Heart right ventricle (tissue), 16 donors: ENCODE data around the gene AKT3. TPM values are rescaled to one million over a fixed set of nuclear protein-coding genes. Genes with fewer than 3 reads are reported as not detected.

Source experiments
- ATAC-seq, 8 donors: fragments of 200-7000 bp; cut with Tn5 transposase; one replicate each; pipeline ENCODE4 v1.9.1; 2020; ENCODE audit warnings: mild to moderate bottlenecking in 8 of 8, moderate library complexity in 8 of 8, moderate number of reproducible peaks in 1 of 8
- DNase-seq, 2 donors: peaks; one replicate each; pipeline ENCODE4 v3.0.0-alpha.2; 2020
- H3K27ac ChIP-seq, 10 donors: fragments of 200-600 bp; sonication (generic) in 2 of 10; one replicate each; pipeline versions ENCODE4 v1.5.0 to v1.8.0; 2020 to 2022; ENCODE audit warnings: mild to moderate bottlenecking in 3 of 10
- H3K27me3 ChIP-seq, 7 donors: fragments of 200-600 bp; one replicate each; pipeline ENCODE4 v1.8.0; 2021 to 2022; ENCODE audit warnings: mild to moderate bottlenecking in 2 of 7
- H3K36me3 ChIP-seq, 9 donors: fragments of 200-600 bp; sonication (generic) in 1 of 9; one replicate each; pipeline versions ENCODE4 v1.5.0 to v1.8.0; 2020 to 2022; ENCODE audit warnings: mild to moderate bottlenecking in 2 of 9
- H3K4me1 ChIP-seq, 9 donors: fragments of 200-600 bp; sonication (generic) in 1 of 9; one replicate each; pipeline versions ENCODE4 v1.5.0 to v1.8.0; 2020 to 2022; ENCODE audit warnings: mild to moderate bottlenecking in 4 of 9
- H3K4me3 ChIP-seq, 10 donors: fragments of 200-600 bp; sonication (generic) in 2 of 10; one replicate each; pipeline versions ENCODE4 v1.5.0 to v1.8.0; 2020 to 2022; ENCODE audit warnings: mild to moderate bottlenecking in 7 of 10, moderate library complexity in 2 of 10
- H3K9me3 ChIP-seq, 11 donors: fragments of 200-600 bp in 10 of 11; sonication (generic) in 2 of 11; one replicate each; pipeline versions ENCODE4 v1.5.0 to v1.8.0; 2013 to 2022; ENCODE audit warnings: mild to moderate bottlenecking in 2 of 11, control low read depth in 1 of 11, moderate library complexity in 1 of 11
- WGBS, 2 donors: extraction: QIAGEN DNeasy Blood & Tissue Kit; methylation state at CpG; one replicate each; pipeline ENCODE4 v1.1.7; 2013; ENCODE audit warnings: inconsistent platforms in 1 of 2; 5-methylcytosine and 5-hydroxymethylcytosine counted together
- intact Hi-C, 10 donors: fragments of 100-400 bp; cut with DNase I; formaldehyde crosslinking; loops; one replicate each; pipeline versions ENCODE4 v1.11.1 to v1.14.2; 2022
- polyA plus RNA-seq, 2 donors: library from polyadenylated mRNA; stranded (reverse); fragments of 200-250 nt; gene quantifications; one replicate each; pipeline ENCODE4 v1.2.3, GENCODE V29; 2013
- total RNA-seq, 10 donors: library from RNA; stranded (reverse); fragmentation: NEBNext Ultra II Directional in 3 of 10; extraction: Animal tissue kit (Norgen Biotek cat#: 25700) in 3 of 10; gene quantifications; one replicate each; pipeline versions ENCODE4 v1.2.1 to v1.2.4, GENCODE V29; 2021 to 2023
- TF ChIP-seq, protein P1 (sequence below), 9 donors: fragments of 200-600 bp; sonication (generic) in 2 of 9; IDR thresholded peaks; one replicate each; pipeline versions ENCODE4 v1.5.0 to v1.8.0; 2021 to 2022; ENCODE audit warnings: antibody characterized with exemption in 9 of 9, mild to moderate bottlenecking in 5 of 9, moderate library complexity in 1 of 9
- donor health status: Arrhythmogenic right ventricular cardiomyopathy.
- donor health status: ischemic (EF 13 %, LVEDD 7.1; RV severe dilation, severe dysfunction).
- donor health status: healthy with polysubstance abuse.
- donor health status: DM: no; HTN: yes; CAD: no.
- donor health status: DM: no; HTN: no; CAD: no.
- donor health status: ischemic (EF 25% LVEDD 6.9; RV normal size, moderate dysfunction).
- donor health status: ischemic (EF 25% LVEDD 5.7; RV mildly dilated, moderate dysfunction).
- donor health status: healthy.
- donor health status: DM: yes; HTN: yes; CAD: no.
- donor health status: Ischemic cardiomyopathy.
- donor health status: ischemic (EF 35%, LVEDD 5.7; RV mildly dilated, moderate dysfunction).
- donor health status: nonischemic (EF 11% LVEDD 7.7; RV severe dilation, severe dysfunction).
- donor health status: DM: yes; HTN: yes; CAD: no.
- donor health status: PGD.
- donor health status: ischemic (EF 29% LVEDD 5.4; RV normal size, mild dysfunction).
- donor health status: nonischemic (EF 23%, LVEDD 6.1; RV moderate dilation, normal function).

AKT3 gene
- total and polyA plus RNA-seq, 12 donors, result 6.5 to 27.6 (median 17.7) TPM

DNA sequence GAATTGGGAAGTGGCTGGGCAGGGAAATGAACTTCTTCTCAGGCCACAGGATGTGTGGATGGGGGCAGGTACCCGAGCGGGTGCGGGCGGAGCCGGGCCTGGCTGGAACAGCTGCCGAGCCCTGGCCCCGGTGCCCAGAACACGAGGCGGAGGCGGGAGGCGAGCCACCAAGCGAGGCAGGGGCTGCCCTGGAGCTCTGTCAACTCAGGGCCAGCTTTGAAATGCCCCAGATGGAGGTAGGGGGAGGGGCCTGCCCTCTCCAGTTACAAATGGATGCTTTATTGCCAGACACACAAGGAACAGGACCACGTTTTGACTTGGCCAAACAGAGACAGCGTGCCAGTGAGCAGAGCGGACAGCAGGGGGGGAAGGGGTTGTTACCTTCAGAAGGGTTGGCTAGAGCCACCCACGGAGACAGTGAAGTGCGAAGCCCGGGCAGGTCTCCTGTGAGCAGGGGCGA lies 353.8 kb downstream of the AKT3 start:
- 73 to 79% methylated on average over 19 of the region's 19 CpGs for WGBS, 2 donors

DNA sequence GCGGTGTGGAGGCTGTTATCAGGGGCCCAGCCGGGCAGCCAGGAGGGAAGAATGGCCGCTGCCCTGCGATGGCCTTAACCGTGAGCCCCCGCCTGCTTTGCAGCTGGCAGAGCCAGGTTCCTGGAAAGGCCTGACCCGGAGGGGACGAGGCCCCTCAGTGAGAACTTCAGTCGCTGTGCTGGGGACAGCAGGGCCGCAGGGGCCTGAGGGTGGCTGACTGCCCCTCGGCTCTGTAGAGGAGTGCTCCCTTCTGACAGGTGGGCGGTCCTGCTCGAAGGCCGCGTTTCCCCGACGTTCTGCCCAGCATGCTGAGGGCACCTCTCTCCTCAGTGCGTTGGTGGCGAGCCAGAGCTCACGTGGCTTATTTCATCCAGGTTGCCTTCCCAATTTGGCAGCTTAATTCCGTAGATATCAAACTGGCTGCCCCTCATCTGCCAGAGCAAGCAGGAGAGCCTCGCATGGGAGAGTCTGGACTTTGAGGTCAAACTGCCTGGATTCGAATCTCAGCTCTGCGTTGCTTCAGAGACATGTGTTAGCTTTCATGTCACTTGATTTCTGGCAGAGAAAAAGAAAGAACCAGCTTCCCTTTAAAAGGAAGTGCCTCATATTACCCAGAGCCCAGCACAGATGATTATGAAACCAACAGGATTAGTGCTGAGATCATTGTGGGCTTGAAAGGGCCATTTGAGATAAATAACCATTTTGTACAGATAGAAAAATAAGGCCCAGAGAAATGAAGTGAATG lies 354.4 kb downstream of the AKT3 start:
- no peaks in the 10 kb centered on the region for H3K9me3 ChIP-seq
- H3K36me3 ChIP-seq, result peaks cover 0 to 36% (median 0%) of the 10 kb centered on the region in 9 donors
- H3K27ac ChIP-seq, result peak overlapping the region; percentile 8 to 84 (median 63)
- TF ChIP-seq, protein P1, sequence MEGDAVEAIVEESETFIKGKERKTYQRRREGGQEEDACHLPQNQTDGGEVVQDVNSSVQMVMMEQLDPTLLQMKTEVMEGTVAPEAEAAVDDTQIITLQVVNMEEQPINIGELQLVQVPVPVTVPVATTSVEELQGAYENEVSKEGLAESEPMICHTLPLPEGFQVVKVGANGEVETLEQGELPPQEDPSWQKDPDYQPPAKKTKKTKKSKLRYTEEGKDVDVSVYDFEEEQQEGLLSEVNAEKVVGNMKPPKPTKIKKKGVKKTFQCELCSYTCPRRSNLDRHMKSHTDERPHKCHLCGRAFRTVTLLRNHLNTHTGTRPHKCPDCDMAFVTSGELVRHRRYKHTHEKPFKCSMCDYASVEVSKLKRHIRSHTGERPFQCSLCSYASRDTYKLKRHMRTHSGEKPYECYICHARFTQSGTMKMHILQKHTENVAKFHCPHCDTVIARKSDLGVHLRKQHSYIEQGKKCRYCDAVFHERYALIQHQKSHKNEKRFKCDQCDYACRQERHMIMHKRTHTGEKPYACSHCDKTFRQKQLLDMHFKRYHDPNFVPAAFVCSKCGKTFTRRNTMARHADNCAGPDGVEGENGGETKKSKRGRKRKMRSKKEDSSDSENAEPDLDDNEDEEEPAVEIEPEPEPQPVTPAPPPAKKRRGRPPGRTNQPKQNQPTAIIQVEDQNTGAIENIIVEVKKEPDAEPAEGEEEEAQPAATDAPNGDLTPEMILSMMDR (IDR thresholded peaks at IDR 0.05), result no peak
- peak in 1 of 2 donors; percentile 29 for DNase-seq
- intact Hi-C loops, result no loop called here
- H3K4me1 ChIP-seq, result peaks cover 0 to 32% (median 10%) of the 10 kb centered on the region in 9 donors
- 66 to 69% methylated on average over 24 of the region's 24 CpGs for WGBS, 2 donors
- peak overlapping the region in 2 of 10 donors; percentile 8 to 18 for H3K4me3 ChIP-seq
- peak; percentile 24 to 78 (median 50) for ATAC-seq
- no peaks in the 10 kb centered on the region for H3K27me3 ChIP-seq

More for the DNA sequence above, 353.8 kb downstream of the AKT3 start:
- ATAC-seq (peak; percentile 13 to 54 (median 35)), DNase-seq (peak in 1 of 2 donors; percentile 54)
- H3K36me3 ChIP-seq, result peaks cover 0 to 41% (median 0%) of the 10 kb centered on the region in 9 donors
- intact Hi-C loops, result no loop called here
- TF ChIP-seq, protein P1 (IDR thresholded peaks at IDR 0.05), result no peak
- peaks cover 0 to 32% (median 10%) of the 10 kb centered on the region in 9 donors for H3K4me1 ChIP-seq
- H3K27me3 ChIP-seq, result no peaks in the 10 kb centered on the region
- no peaks in the 10 kb centered on the region for H3K9me3 ChIP-seq
- H3K27ac ChIP-seq, result peak overlapping the region in 9 of 10 donors; percentile 45 to 84 (median 66)
- H3K4me3 ChIP-seq, result peak overlapping the region in 2 of 10 donors; percentile 8 to 18

DNA sequence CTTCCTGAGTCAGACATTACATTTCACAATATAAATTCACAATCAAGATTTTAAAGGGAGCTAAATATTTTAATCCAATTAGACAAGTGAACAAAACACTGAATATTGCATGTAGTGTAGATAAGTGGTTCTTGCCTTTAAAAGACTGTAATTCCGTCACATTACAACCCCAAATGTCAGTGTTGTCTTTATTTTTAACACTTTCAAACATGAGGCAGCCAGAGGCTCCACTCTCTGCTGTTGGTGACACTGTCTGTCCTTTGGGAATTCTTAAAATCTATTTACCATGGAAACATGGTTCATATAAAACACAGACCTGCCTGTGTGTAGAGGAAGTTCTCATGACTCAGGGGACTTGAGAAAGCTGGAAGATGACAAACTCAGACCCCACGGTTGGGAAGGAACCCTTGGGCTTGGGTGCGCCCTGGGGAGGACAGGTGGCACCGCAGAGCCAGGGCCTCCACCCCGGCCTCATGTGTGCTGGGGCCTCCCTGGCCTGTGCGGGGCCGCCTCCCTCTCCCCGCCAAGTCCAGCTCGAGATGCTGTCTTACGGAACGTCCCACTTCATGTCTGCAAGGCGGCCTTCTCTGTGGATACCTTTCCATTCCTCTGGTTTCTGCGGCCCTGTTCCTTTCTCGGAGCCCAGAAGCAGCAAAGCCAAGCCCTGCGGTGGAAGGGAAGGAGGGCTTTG lies 355.2 kb downstream of the AKT3 start:
- 87 to 90% methylated on average over 15 of the region's 15 CpGs for WGBS, 2 donors
- intact Hi-C loops, result no loop called here
- ATAC-seq (peak in 2 of 8 donors; percentile 13 to 14), DNase-seq (no peak)
- Histone ChIP-seq H3K27me3 (no peaks in the 10 kb centered on the region), H3K27ac (peak overlapping the region in 8 of 10 donors; percentile 45 to 84 (median 67)), H3K4me1 (peaks cover 0 to 32% (median 10%) of the 10 kb centered on the region in 9 donors), H3K36me3 (peaks cover 0 to 36% (median 0%) of the 10 kb centered on the region in 9 donors), H3K9me3 (no peaks in the 10 kb centered on the region), H3K4me3 (no peak overlapping the region)
- TF ChIP-seq, protein P1 (IDR thresholded peaks at IDR 0.05), result no peak
